K562 (cell line): ENCODE results near the gene IPP. TPM values are rescaled to one million over a fixed set of nuclear protein-coding genes. Genes with fewer than 3 reads are reported as not detected.

ENCODE experiments used
- ETS1 ChIP-seq: conservative IDR thresholded peaks from 2 replicates; pipeline ENCODE4 v1.6.1; 2011; ENCODE audit warnings: low read depth, mild to moderate bottlenecking, low read length; ENCODE audit not compliant: control insufficient read depth
- FOXA3 ChIP-seq, 2 experiments: fragments of 450-650 bp in 1 of 2; sonication (generic) in 1 of 2; formaldehyde crosslinking; IDR thresholded peaks in 1 of 2; conservative IDR thresholded peaks in 1 of 2; 2 replicates each; pipeline versions ENCODE4 v1.4.0 to v1.8.0; 2020 to 2022; ENCODE audit warnings: mild to moderate bottlenecking in 2 of 2, missing genetic modification reagents in 1 of 2
- FUS ChIP-seq: fragments of 200-400 bp; formaldehyde crosslinking; optimal IDR thresholded peaks from 2 replicates; pipeline ENCODE3; 2017; ENCODE audit warnings: low read depth, low read length
- HMGXB4 ChIP-seq: sonication (generic); formaldehyde crosslinking; IDR thresholded peaks from 2 replicates; pipeline ENCODE4 v1.8.1; 2023; ENCODE audit warnings: mild to moderate bottlenecking, missing genetic modification reagents
- NCOR1 ChIP-seq: fragments of 450-650 bp; IDR thresholded peaks from 2 replicates; pipeline ENCODE4 v1.6.1; 2016; ENCODE audit warnings: mild to moderate bottlenecking, moderate library complexity
- NFATC3 ChIP-seq: fragments of 450-650 bp; IDR thresholded peaks from 2 replicates; pipeline ENCODE4 v1.6.1; 2017; ENCODE audit warnings: mild to moderate bottlenecking
- OTX1 ChIP-seq: fragments of 450-650 bp; formaldehyde crosslinking; IDR thresholded peaks from 2 replicates; pipeline ENCODE4 v1.4.0; 2022; ENCODE audit warnings: mild to moderate bottlenecking
- RBM14 ChIP-seq: fragments of 200-400 bp; formaldehyde crosslinking; IDR thresholded peaks from 2 replicates; pipeline ENCODE4 v1.6.1; 2018; ENCODE audit warnings: low read depth, mild to moderate bottlenecking, low read length, moderate library complexity, borderline replicate concordance; ENCODE audit not compliant: insufficient read depth
- RBM17 ChIP-seq: fragments of 200-400 bp; formaldehyde crosslinking; IDR thresholded peaks from 2 replicates; pipeline ENCODE4 v1.6.1; 2017; ENCODE audit warnings: low read depth, mild to moderate bottlenecking, low read length, borderline replicate concordance
- SNAPC5 ChIP-seq: fragments of 250-450 bp; sonication (Bioruptor Pico); IDR thresholded peaks from 2 replicates; pipeline ENCODE4 v1.8.0; 2021; ENCODE audit warnings: moderate library complexity, mild to moderate bottlenecking, inconsistent platforms
- TCF7L2 ChIP-seq: fragments of 150-350 bp; IDR thresholded peaks from 2 replicates; pipeline ENCODE4 v1.6.1; 2016; ENCODE audit warnings: low read depth, mild to moderate bottlenecking, low read length, moderate library complexity
- TCFL5 ChIP-seq: fragments of 250-450 bp; sonication (Bioruptor Pico); conservative IDR thresholded peaks from 2 replicates; pipeline ENCODE4 v1.6.1; 2021; ENCODE audit warnings: mild to moderate bottlenecking, moderate library complexity, matching md5 sums
- THAP7 ChIP-seq: fragments of 250-450 bp; sonication (Bioruptor Pico); IDR thresholded peaks from 2 replicates; pipeline ENCODE4 v1.5.0; 2021
- ZMIZ1 ChIP-seq, 2 experiments: fragments of 150-350 bp in 1 of 2; IDR thresholded peaks; 2 replicates each; pipeline ENCODE4 v1.6.1; 2012 to 2016; ENCODE audit warnings: low read depth in 2 of 2, low read length in 2 of 2, mild to moderate bottlenecking in 1 of 2, moderate library complexity in 1 of 2
- ZNF184 ChIP-seq: sonication (generic); formaldehyde crosslinking; IDR thresholded peaks from 2 replicates; pipeline ENCODE4 v1.5.0; 2020; ENCODE audit warnings: missing genetic modification reagents
- ZNF280B ChIP-seq: fragments of 250-450 bp; sonication (Bioruptor Pico); IDR thresholded peaks from 2 replicates; pipeline ENCODE4 v1.5.1; 2021; ENCODE audit warnings: mild to moderate bottlenecking
- ZNF354B ChIP-seq: fragments of 250-450 bp; sonication (Bioruptor Pico); IDR thresholded peaks from 2 replicates; pipeline ENCODE4 v1.4.0; 2020
- ZNF583 ChIP-seq: fragments of 250-450 bp; sonication (Bioruptor Pico); IDR thresholded peaks from 2 replicates; pipeline ENCODE4 v1.4.0; 2020
- polyA plus RNA-seq, 8 experiments: library from polyadenylated mRNA; depleted of rRNA in 4 of 8; stranded (reverse) in 5 of 8; unstranded in 3 of 8; fragments of >200 nt; fragmentation: Nextera tagmentation in 2 of 8; fragmentation: Illumina TruSeq in 1 of 8; extraction: Ambion mirVana in 2 of 8; extraction: Trizol in 1 of 8; gene quantifications; 2 replicates each; pipeline versions ENCODE4 v1.2.1 to v1.2.3, GENCODE V29; 2011 to 2014; ENCODE audit warnings: inconsistent platforms in 1 of 8, missing spikeins in 1 of 8
- total RNA-seq, 7 experiments: library from RNA; depleted of rRNA in 6 of 7; stranded (reverse); fragments of >200 nt in 6 of 7; fragmentation: Illumina TruSeq in 2 of 7; extraction: Trizol in 2 of 7; gene quantifications; 2 replicates each; pipeline versions ENCODE4 v1.2.1 to v1.2.3, GENCODE V29; 2011 to 2021; ENCODE audit warnings: low replicate concordance in 1 of 7

Gene IPP
- total and polyA plus RNA-seq, 9 of the 15 experiments (the other 6 are each of a cell fraction or from before 2014, with no cell fraction given): 6.9 to 15.1 (median 9.7) TPM

- no peak; the same call in none of the 2 replicates for TF ChIP-seq HMGXB4 (CRISPR knock-in tag)
- TF ChIP-seq ETS1: no peak
- TF ChIP-seq ZNF583: peak; percentile 61
- no peak for TF ChIP-seq ZNF280B
- no peak for TF ChIP-seq SNAPC5 (CRISPR knock-in tag)
- TF ChIP-seq ZNF354B (CRISPR knock-in tag): no peak
- peak; percentile 43; the same call in 1 of the 2 replicates for TF ChIP-seq OTX1 (CRISPR knock-in tag)
- TF ChIP-seq ZNF184 (CRISPR knock-in tag): no peak
- TF ChIP-seq TCF7L2: no peak
- TF ChIP-seq RBM14: peak; percentile 31; the same call in 1 of the 2 replicates
- TF ChIP-seq THAP7 (CRISPR knock-in tag): peak; percentile 86; the same call in 1 of the 2 replicates
- TF ChIP-seq NFATC3: no peak
- TF ChIP-seq TCFL5: 0 out of 2 replicates have a peak, but pooled peaks have one; percentile 19
- no peak for TF ChIP-seq NCOR1
- no peak for TF ChIP-seq FUS
- no peak for TF ChIP-seq RBM17
- TF ChIP-seq FOXA3 (CRISPR knock-in tag; conservative IDR thresholded peaks at IDR 0.05 in 1 of 2, IDR thresholded peaks at IDR 0.05 in 1 of 2): peak in 1 of 2 experiments; percentile 23; a peak in 2 of 4 replicates
- peak in 1 of 2 experiments; percentile 57; a peak in 2 of 4 replicates for TF ChIP-seq ZMIZ1 (IDR thresholded peaks at IDR 0.05; ENCODE audit: low read depth in 2 of 2, low read length in 2 of 2)
Observed at GRCh38 chr1:45686288-45687013, 64.0 kb downstream of the IPP start, which contains the start of gene GPBP1L1 (continued).
